PC-3 (cell line): ENCODE data around the gene CA10.

Source experiments
- CTCF ChIP-seq: fragments of 300-600 bp; sonication (generic); conservative IDR thresholded peaks from 2 replicates; pipeline ENCODE4 v1.5.1; 2017; ENCODE audit warnings: antibody characterized with exemption, low read depth, mild to moderate bottlenecking, low read length
- EZH2 ChIP-seq: fragments of 300-600 bp; sonication (generic); IDR thresholded peaks from one replicate; pipeline ENCODE4 v1.6.1; 2017; ENCODE audit warnings: antibody characterized with exemption, mild to moderate bottlenecking, low read length; ENCODE audit not compliant: unreplicated experiment
- EZH2phosphoT487 ChIP-seq: fragments of 300-600 bp; sonication (generic); IDR thresholded peaks from 2 replicates; pipeline ENCODE4 v1.6.1; 2018; ENCODE audit warnings: mild to moderate bottlenecking, antibody characterized with exemption, low read length, borderline replicate concordance

GRCh38 chr17:51643702-51644490 is 514.6 kb downstream of the CA10 start:
- TF ChIP-seq CTCF = no peak
- no peak for TF ChIP-seq EZH2phosphoT487
- no peak for TF ChIP-seq EZH2
